SU-DHL-6 (cell line): ENCODE results near the gene RTL5.

Experiments used
- H2AFZ ChIP-seq: fragments of 200-600 bp; sonication (generic); 2 replicates; pipeline ENCODE4 v1.6.1; 2014; ENCODE audit warnings: low read depth, mild to moderate bottlenecking, moderate library complexity, mixed read lengths, antibody characterized with exemption, low read length; ENCODE audit not compliant: severe bottlenecking
- H3F3A ChIP-seq: fragments of 200-600 bp; shearing (Covaris generic); 2 replicates; pipeline ENCODE4 v1.6.0; 2016; ENCODE audit warnings: antibody characterized with exemption, mild to moderate bottlenecking; ENCODE audit not compliant: insufficient read depth
- H3K27ac ChIP-seq: fragments of 200-600 bp; sonication (generic); 2 replicates; pipeline ENCODE4 v1.5.1; 2016; ENCODE audit warnings: low read depth, mild to moderate bottlenecking, low read length, moderate library complexity, mixed read lengths
- H3K27me3 ChIP-seq: fragments of 200-600 bp; sonication (generic), shearing (Covaris generic); 2 replicates; pipeline ENCODE4 v1.6.0; 2014; ENCODE audit warnings: mild to moderate bottlenecking, low read length
- H3K36me3 ChIP-seq: fragments of 200-600 bp; sonication (generic); 2 replicates; pipeline ENCODE4 v1.6.1; 2014; ENCODE audit warnings: mild to moderate bottlenecking, low read length, mixed read lengths
- H3K4me2 ChIP-seq: fragments of 300-600, 200-600 bp; shearing (Covaris generic), sonication (generic); 2 replicates; pipeline ENCODE4 v1.6.0; 2014; ENCODE audit warnings: low read length, low read depth, mild to moderate bottlenecking; ENCODE audit not compliant: poor library complexity, severe bottlenecking
- H3K4me3 ChIP-seq: fragments of 200-600 bp; sonication (generic); 2 replicates; pipeline ENCODE4 v1.5.1; 2014; ENCODE audit warnings: antibody characterized with exemption, low read length, mild to moderate bottlenecking, mixed read lengths; ENCODE audit not compliant: insufficient read depth, poor library complexity, severe bottlenecking
- H3K79me2 ChIP-seq: fragments of 200-600 bp; sonication (generic); 2 replicates; pipeline ENCODE4 v1.6.1; 2014; ENCODE audit warnings: mild to moderate bottlenecking, low read length, moderate library complexity; ENCODE audit not compliant: insufficient read depth
- H3K9ac ChIP-seq: fragments of 200-600 bp; sonication (generic); 2 replicates; pipeline ENCODE4 v1.7.0; 2014; ENCODE audit warnings: mild to moderate bottlenecking, low read length
- H3K9me2 ChIP-seq: fragments of 200-600 bp; sonication (generic); replicated peaks from 2 replicates; pipeline ENCODE4 v1.6.1; 2014; ENCODE audit warnings: low read length; ENCODE audit not compliant: insufficient read depth
- H3K9me3 ChIP-seq: fragments of 200-600 bp; sonication (generic); 2 replicates; pipeline ENCODE4 v1.6.1; 2014; ENCODE audit warnings: low read length, mixed read lengths; ENCODE audit not compliant: insufficient read depth
- H4K20me1 ChIP-seq: fragments of 200-600 bp; sonication (generic); 2 replicates; pipeline ENCODE4 v1.6.1; 2014; ENCODE audit warnings: low read depth, mild to moderate bottlenecking, antibody characterized with exemption, low read length, moderate library complexity, mixed read lengths
- CTCF ChIP-seq: fragments of 200-600 bp; sonication (generic); IDR thresholded peaks from one replicate; pipeline ENCODE4 v1.5.1; 2017; ENCODE audit warnings: antibody characterized with exemption, mild to moderate bottlenecking, low read length, moderate library complexity; ENCODE audit not compliant: insufficient read depth, poor library complexity, severe bottlenecking
- EZH2phosphoT487 ChIP-seq: fragments of 200-600 bp; sonication (generic), shearing (Covaris generic); conservative IDR thresholded peaks from 2 replicates; pipeline ENCODE4 v1.6.1; 2018; ENCODE audit warnings: mild to moderate bottlenecking, antibody characterized with exemption, low read length, moderate library complexity, mixed read lengths

The RTL5 gene

GRCh38 chrX:72122621-72123337, 8.9 kb downstream of the RTL5 start:
- Histone ChIP-seq H3K79me2 (no peaks in the 10 kb centered on the region), H3F3A (no peaks in the 10 kb centered on the region), H4K20me1 (no peaks in the 10 kb centered on the region), H3K27ac (no peak overlapping the region), H3K9me2 (no peaks in the 10 kb centered on the region), H3K4me3 (no peak overlapping the region), H3K27me3 (no peaks in the 10 kb centered on the region), H3K9ac (no peak overlapping the region), H3K4me2 (no peak overlapping the region), H3K36me3 (no peaks in the 10 kb centered on the region), H3K9me3 (no peaks in the 10 kb centered on the region), H2AFZ (no peak overlapping the region)
- no peak for TF ChIP-seq CTCF
- no peak for TF ChIP-seq EZH2phosphoT487

- no peak overlapping the region for H3K9ac ChIP-seq
Measured at GRCh38 chrX:72121383-72121782, 10.3 kb downstream of the RTL5 start.

GRCh38 chrX:72120837-72121236, 10.9 kb downstream of the RTL5 start:
- H3K9me2 ChIP-seq, result no peaks in the 10 kb centered on the region
- H3K9ac ChIP-seq, result no peak overlapping the region
- H3K27ac ChIP-seq, result no peak overlapping the region
- H3K4me2 ChIP-seq, result no peak overlapping the region
- H3K9me3 ChIP-seq, result no peaks in the 10 kb centered on the region
- no peaks in the 10 kb centered on the region for H3K36me3 ChIP-seq
- H3K27me3 ChIP-seq, result no peaks in the 10 kb centered on the region
- H2AFZ ChIP-seq, result no peak overlapping the region
- no peaks in the 10 kb centered on the region for H3F3A ChIP-seq
- TF ChIP-seq CTCF (no peak), EZH2phosphoT487 (no peak)
- no peaks in the 10 kb centered on the region for H3K79me2 ChIP-seq
- no peak overlapping the region for H3K4me3 ChIP-seq
- H4K20me1 ChIP-seq, result no peaks in the 10 kb centered on the region

More at GRCh38 chrX:72121383-72121782, 10.3 kb downstream of the RTL5 start:
- H3K27me3 ChIP-seq, result no peaks in the 10 kb centered on the region
- H3K79me2 ChIP-seq, result no peaks in the 10 kb centered on the region
- no peaks in the 10 kb centered on the region for H3K36me3 ChIP-seq
- H2AFZ ChIP-seq, result no peak overlapping the region
- no peaks in the 10 kb centered on the region for H4K20me1 ChIP-seq
- no peak overlapping the region for H3K4me3 ChIP-seq
- TF ChIP-seq EZH2phosphoT487 (no peak), CTCF (no peak)
- H3F3A ChIP-seq, result no peaks in the 10 kb centered on the region
- H3K4me2 ChIP-seq, result no peak overlapping the region
- H3K9me2 ChIP-seq, result no peaks in the 10 kb centered on the region
- no peak overlapping the region for H3K27ac ChIP-seq
- no peaks in the 10 kb centered on the region for H3K9me3 ChIP-seq
